GM12873 (cell line): Measurements from ENCODE around the gene GJB1.

Source experiments
- CTCF ChIP-seq: IDR thresholded peaks from 2 replicates; pipeline ENCODE4 v1.5.1; 2012; ENCODE audit warnings: low read depth, mild to moderate bottlenecking, moderate library complexity, low read length, control low read depth; ENCODE audit not compliant: insufficient read depth; ENCODE audit errors: missing control alignments

The GJB1 gene

GRCh38 chrX:71228063-71228642, 5.1 kb downstream of the GJB1 start:
- no peak for TF ChIP-seq CTCF

GRCh38 chrX:71235482-71235881, 12.5 kb downstream of the GJB1 start:
- no peak for TF ChIP-seq CTCF

GRCh38 chrX:71236836-71237235, 13.8 kb downstream of the GJB1 start:
- no peak for TF ChIP-seq CTCF

GRCh38 chrX:71239781-71240180, 16.8 kb downstream of the GJB1 start:
- no peak for TF ChIP-seq CTCF

GRCh38 chrX:71241301-71241700, 18.3 kb downstream of the GJB1 start:
- no peak for TF ChIP-seq CTCF

GRCh38 chrX:71244359-71245128, 21.5 kb downstream of the GJB1 start:
- no peak for TF ChIP-seq CTCF

- TF ChIP-seq CTCF = no peak
Measured at GRCh38 chrX:71245159-71245558, 22.1 kb downstream of the GJB1 start.
